Hepatocyte (in vitro differentiated cells): ENCODE results near the gene ING5. TPM values are rescaled to one million over a fixed set of nuclear protein-coding genes. Genes with fewer than 3 reads are reported as not detected.

ENCODE experiments used
- DNase-seq: peaks from one replicate; pipeline ENCODE4 v3.0.0-alpha.2; 2016; ENCODE audit warnings: low spot score
- H2AFZ ChIP-seq: fragments of 200-600 bp; sonication (generic); 2 replicates; pipeline ENCODE4 v1.6.0; 2016; ENCODE audit warnings: antibody characterized with exemption, mild to moderate bottlenecking
- H3K27ac ChIP-seq: fragments of 200-600 bp; sonication (generic); 2 replicates; pipeline ENCODE4 v1.5.1; 2016; ENCODE audit warnings: mild to moderate bottlenecking
- H3K27me3 ChIP-seq: fragments of 200-600 bp; sonication (generic); 2 replicates; pipeline ENCODE4 v1.6.1; 2016
- H3K36me3 ChIP-seq: fragments of 200-600 bp; sonication (generic); replicated peaks from 2 replicates; pipeline ENCODE4 v1.5.1; 2016; ENCODE audit warnings: low read depth; ENCODE audit not compliant: insufficient read depth
- H3K4me1 ChIP-seq: fragments of 200-600 bp; sonication (generic); 2 replicates; pipeline ENCODE4 v1.5.1; 2016; ENCODE audit warnings: mild to moderate bottlenecking, moderate library complexity; ENCODE audit not compliant: insufficient read depth
- H3K4me2 ChIP-seq: fragments of 200-600 bp; sonication (generic); 2 replicates; pipeline ENCODE4 v1.6.0; 2016
- H3K4me3 ChIP-seq: fragments of 200-600 bp; sonication (generic); 2 replicates; pipeline ENCODE4 v1.5.1; 2016; ENCODE audit warnings: mild to moderate bottlenecking
- H3K79me2 ChIP-seq: fragments of 200-600 bp; sonication (generic); 2 replicates; pipeline ENCODE4 v1.6.0; 2017; ENCODE audit warnings: mild to moderate bottlenecking
- H3K9me2 ChIP-seq: fragments of 200-600 bp; sonication (generic); replicated peaks from 2 replicates; pipeline ENCODE4 v1.6.0; 2017; ENCODE audit warnings: mild to moderate bottlenecking; ENCODE audit not compliant: insufficient read depth
- H3K9me3 ChIP-seq: fragments of 200-600 bp; sonication (generic); 2 replicates; pipeline ENCODE4 v1.5.1; 2016; ENCODE audit warnings: low read depth, mild to moderate bottlenecking
- H4K20me1 ChIP-seq: fragments of 200-600 bp; sonication (generic); 2 replicates; pipeline ENCODE4 v1.6.0; 2016; ENCODE audit warnings: mild to moderate bottlenecking; ENCODE audit not compliant: insufficient read depth, poor library complexity, severe bottlenecking
- EZH2 ChIP-seq: fragments of 200-600 bp; sonication (generic); IDR thresholded peaks from 2 replicates; pipeline ENCODE4 v1.6.1; 2016; ENCODE audit warnings: antibody characterized with exemption, mild to moderate bottlenecking, borderline replicate concordance
- EZH2phosphoT487 ChIP-seq: fragments of 200-600 bp; sonication (generic); IDR thresholded peaks from one replicate; pipeline ENCODE4 v1.6.1; 2018; ENCODE audit warnings: antibody characterized with exemption, mild to moderate bottlenecking, low read depth, moderate library complexity; ENCODE audit not compliant: unreplicated experiment, severe bottlenecking
- WGBS: methylation state at CpG from one replicate; pipeline ENCODE4 v1.1.6; 2016; ENCODE audit warnings: low lambda C conversion rate; ENCODE audit errors: missing lambda C conversion rate; 5-methylcytosine and 5-hydroxymethylcytosine counted together
- polyA plus RNA-seq: library from polyadenylated mRNA; unstranded; fragments of >200 nt; fragmentation: Nextera tagmentation; extraction: Ambion mirVana; gene quantifications from 2 replicates; pipeline ENCODE4 v1.2.1, GENCODE V29; 2016
- total RNA-seq: library from RNA; depleted of rRNA; stranded (reverse); fragments of >200 nt; gene quantifications from 2 replicates; pipeline ENCODE4 v1.2.3, GENCODE V29; 2014
- TF ChIP-seq, protein P1 (sequence below): fragments of 200-600 bp; sonication (generic); IDR thresholded peaks from 2 replicates; pipeline ENCODE4 v1.5.1; 2016; ENCODE audit warnings: antibody characterized with exemption, mild to moderate bottlenecking; ENCODE audit not compliant: poor library complexity

Gene ING5
- total and polyA plus RNA-seq, 2 experiments from 2014 or later, result 27.6 to 33.4 TPM

GRCh38 chr2:241671457-241672240, 30.2 kb upstream of the ING5 start:
- Histone ChIP-seq H3K4me2 (no peak overlapping the region), H3K27me3 (no peaks in the 10 kb centered on the region), H2AFZ (no peak overlapping the region), H3K9me2 (no peaks in the 10 kb centered on the region), H3K36me3 (no peaks in the 10 kb centered on the region), H3K27ac (no peak overlapping the region), H4K20me1 (no peaks in the 10 kb centered on the region), H3K4me3 (no peak overlapping the region), H3K9me3 (no peaks in the 10 kb centered on the region), H3K79me2 (no peaks in the 10 kb centered on the region), H3K4me1 (no peaks in the 10 kb centered on the region)
- TF ChIP-seq EZH2phosphoT487, result no peak
- TF ChIP-seq EZH2, result no peak
- 97% methylated on average over 27 of the region's 31 CpGs for WGBS
- DNase-seq, result no peak

DNA sequence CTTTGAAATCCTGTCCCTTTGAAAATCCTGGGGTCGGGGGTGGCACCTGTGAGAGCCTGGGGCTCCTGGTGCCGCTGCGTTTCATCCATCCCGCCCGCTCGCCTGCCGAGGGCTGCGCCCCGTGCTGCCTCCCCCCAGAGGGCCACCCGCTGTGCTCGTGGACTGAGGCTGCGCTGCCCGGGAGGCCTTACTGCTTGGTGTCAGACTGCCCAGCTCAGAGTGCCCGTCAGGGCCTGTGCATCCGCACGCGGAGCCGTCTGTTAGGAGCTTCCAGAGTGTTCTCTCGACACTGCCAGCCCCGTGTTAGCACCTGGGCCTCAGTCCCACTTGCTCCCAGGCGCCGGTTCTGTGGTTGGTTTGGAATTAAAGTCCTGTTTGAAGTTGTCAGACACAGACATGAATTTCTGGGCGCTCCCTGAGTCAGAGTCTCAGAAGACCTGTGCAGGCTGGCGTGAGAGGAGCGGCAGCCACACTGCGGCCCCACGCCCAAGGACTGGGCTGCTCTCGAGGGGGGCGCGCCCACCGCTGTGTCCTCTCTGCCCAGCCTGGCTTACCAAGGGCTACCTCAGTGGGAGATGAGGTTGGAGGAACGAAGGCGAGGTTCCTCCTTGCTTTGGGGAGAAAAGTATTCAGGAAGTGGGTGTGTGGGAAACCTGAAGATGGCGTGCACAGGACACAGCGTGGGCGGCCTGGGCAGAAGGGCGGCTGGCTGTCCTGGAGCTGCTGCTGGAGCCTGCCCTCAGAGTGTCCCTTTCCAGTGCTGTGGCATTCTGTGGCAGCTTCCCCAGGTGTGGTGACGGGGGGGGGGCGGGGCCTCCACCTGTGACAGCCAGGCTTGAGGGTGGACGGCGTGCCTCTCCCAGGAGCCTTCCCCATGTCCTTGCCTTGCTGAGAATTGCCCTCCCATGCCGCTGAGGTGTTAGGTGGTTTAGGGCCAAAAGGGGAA, 29.3 kb upstream of the ING5 start:
- H2AFZ ChIP-seq, result no peak overlapping the region
- H3K27me3 ChIP-seq, result no peaks in the 10 kb centered on the region
- no peaks in the 10 kb centered on the region for H3K36me3 ChIP-seq

GRCh38 chr2:241673189-241673663, 28.6 kb upstream of the ING5 start:
- no peak overlapping the region for H2AFZ ChIP-seq
- no peak for TF ChIP-seq EZH2
- TF ChIP-seq, protein P1, sequence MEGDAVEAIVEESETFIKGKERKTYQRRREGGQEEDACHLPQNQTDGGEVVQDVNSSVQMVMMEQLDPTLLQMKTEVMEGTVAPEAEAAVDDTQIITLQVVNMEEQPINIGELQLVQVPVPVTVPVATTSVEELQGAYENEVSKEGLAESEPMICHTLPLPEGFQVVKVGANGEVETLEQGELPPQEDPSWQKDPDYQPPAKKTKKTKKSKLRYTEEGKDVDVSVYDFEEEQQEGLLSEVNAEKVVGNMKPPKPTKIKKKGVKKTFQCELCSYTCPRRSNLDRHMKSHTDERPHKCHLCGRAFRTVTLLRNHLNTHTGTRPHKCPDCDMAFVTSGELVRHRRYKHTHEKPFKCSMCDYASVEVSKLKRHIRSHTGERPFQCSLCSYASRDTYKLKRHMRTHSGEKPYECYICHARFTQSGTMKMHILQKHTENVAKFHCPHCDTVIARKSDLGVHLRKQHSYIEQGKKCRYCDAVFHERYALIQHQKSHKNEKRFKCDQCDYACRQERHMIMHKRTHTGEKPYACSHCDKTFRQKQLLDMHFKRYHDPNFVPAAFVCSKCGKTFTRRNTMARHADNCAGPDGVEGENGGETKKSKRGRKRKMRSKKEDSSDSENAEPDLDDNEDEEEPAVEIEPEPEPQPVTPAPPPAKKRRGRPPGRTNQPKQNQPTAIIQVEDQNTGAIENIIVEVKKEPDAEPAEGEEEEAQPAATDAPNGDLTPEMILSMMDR, result no peak
- no peak for TF ChIP-seq EZH2phosphoT487
- no peak overlapping the region for H3K4me3 ChIP-seq
- H3K27me3 ChIP-seq, result no peaks in the 10 kb centered on the region
- no peaks in the 10 kb centered on the region for H3K79me2 ChIP-seq
- H3K9me2 ChIP-seq, result no peaks in the 10 kb centered on the region
- no peak overlapping the region for H3K4me2 ChIP-seq
- 91% methylated on average over 18 of the region's 18 CpGs for WGBS
- no peak overlapping the region for H3K27ac ChIP-seq
- no peaks in the 10 kb centered on the region for H3K36me3 ChIP-seq
- no peaks in the 10 kb centered on the region for H3K4me1 ChIP-seq
- no peaks in the 10 kb centered on the region for H4K20me1 ChIP-seq
- DNase-seq, result no peak
- no peaks in the 10 kb centered on the region for H3K9me3 ChIP-seq

More for the DNA sequence above, 29.3 kb upstream of the ING5 start:
- no peak overlapping the region for H3K4me3 ChIP-seq
- no peaks in the 10 kb centered on the region for H3K79me2 ChIP-seq
- WGBS, result 97% methylated on average over 41 of the region's 42 CpGs
- H3K9me3 ChIP-seq, result no peaks in the 10 kb centered on the region
- H3K4me1 ChIP-seq, result no peaks in the 10 kb centered on the region
- TF ChIP-seq, protein P1, result no peak
- TF ChIP-seq EZH2phosphoT487 (no peak), EZH2 (no peak)
- H3K4me2 ChIP-seq, result no peak overlapping the region
- H3K27ac ChIP-seq, result no peak overlapping the region
- DNase-seq, result no peak
- H3K9me2 ChIP-seq, result no peaks in the 10 kb centered on the region
- H4K20me1 ChIP-seq, result no peaks in the 10 kb centered on the region
